Keratinocyte (primary cell): ENCODE measurements around the gene TUBB6.

ENCODE experiments used
- EZH2 ChIP-seq: IDR thresholded peaks from one replicate; pipeline ENCODE4 v1.6.1; 2012; ENCODE audit warnings: inconsistent platforms, mild to moderate bottlenecking, low read length, moderate library complexity
- TF ChIP-seq, protein P1 (sequence below), 3 experiments: IDR thresholded peaks in 1 of 3; conservative IDR thresholded peaks in 1 of 3; optimal IDR thresholded peaks in 1 of 3; 2 replicates in 2 of 3; 3 replicates in 1 of 3; pipeline versions ENCODE3 to v1.5.1; 2011; ENCODE audit warnings: low read length in 3 of 3, mild to moderate bottlenecking in 3 of 3, moderate library complexity in 2 of 3, control low read depth in 1 of 3, inconsistent platforms in 1 of 3; ENCODE audit not compliant: insufficient read depth in 2 of 3; ENCODE audit errors: extremely low read depth in 1 of 3

DNA sequence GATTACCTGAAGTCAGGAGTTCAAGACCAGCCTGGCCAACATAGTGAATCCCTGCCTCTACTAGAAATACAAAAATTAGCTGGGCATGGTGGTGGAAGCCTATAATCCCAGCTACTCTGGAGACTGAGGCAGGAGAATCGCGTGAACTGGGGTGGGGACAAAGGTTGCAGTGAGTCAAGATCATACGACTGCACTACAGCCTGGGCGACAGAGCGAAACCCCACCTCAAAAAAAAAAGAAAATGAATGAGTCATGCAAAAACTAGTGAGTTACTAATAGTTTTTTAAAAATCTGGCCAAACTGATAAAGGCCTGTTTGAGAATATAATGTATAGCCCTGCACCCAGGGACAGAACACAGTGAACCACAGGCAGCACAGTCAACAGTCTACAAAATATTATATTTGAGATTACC, 51.5 kb downstream of the TUBB6 start:
- TF ChIP-seq, protein P1, sequence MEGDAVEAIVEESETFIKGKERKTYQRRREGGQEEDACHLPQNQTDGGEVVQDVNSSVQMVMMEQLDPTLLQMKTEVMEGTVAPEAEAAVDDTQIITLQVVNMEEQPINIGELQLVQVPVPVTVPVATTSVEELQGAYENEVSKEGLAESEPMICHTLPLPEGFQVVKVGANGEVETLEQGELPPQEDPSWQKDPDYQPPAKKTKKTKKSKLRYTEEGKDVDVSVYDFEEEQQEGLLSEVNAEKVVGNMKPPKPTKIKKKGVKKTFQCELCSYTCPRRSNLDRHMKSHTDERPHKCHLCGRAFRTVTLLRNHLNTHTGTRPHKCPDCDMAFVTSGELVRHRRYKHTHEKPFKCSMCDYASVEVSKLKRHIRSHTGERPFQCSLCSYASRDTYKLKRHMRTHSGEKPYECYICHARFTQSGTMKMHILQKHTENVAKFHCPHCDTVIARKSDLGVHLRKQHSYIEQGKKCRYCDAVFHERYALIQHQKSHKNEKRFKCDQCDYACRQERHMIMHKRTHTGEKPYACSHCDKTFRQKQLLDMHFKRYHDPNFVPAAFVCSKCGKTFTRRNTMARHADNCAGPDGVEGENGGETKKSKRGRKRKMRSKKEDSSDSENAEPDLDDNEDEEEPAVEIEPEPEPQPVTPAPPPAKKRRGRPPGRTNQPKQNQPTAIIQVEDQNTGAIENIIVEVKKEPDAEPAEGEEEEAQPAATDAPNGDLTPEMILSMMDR (optimal IDR thresholded peaks at IDR 0.05 in 1 of 3, IDR thresholded peaks at IDR 0.05 in 1 of 3, conservative IDR thresholded peaks at IDR 0.05 in 1 of 3; ENCODE audit: extremely low read depth in 1 of 3, insufficient read depth in 2 of 3, low read length in 3 of 3) = no peak
- no peak for TF ChIP-seq EZH2
